Skin of body (tissue), 2 donors: ENCODE measurements around the gene OR10H1. TPM values are rescaled to one million over a fixed set of nuclear protein-coding genes. Genes with fewer than 3 reads are reported as not detected.
"Not testable (repeated sequence)": the region's sequence is repeated elsewhere in the genome, so short reads cannot be mapped to it uniquely, and the experiment has no call there.

Source experiments
- DNase-seq: peaks from one replicate; lab custom pipeline; 2025; lab: John Stamatoyannopoulos, UW
- total RNA-seq: library from RNA; depleted of rRNA; stranded (reverse); fragments of >200 nt; gene quantifications from one replicate; pipeline ENCODE4 v1.2.3, GENCODE V29; 2014

Gene OR10H1
- total RNA-seq, 1 donor from 2014 or later, result not detected

GRCh38 chr19:15775249-15775648, 40.2 kb downstream of the OR10H1 start:
- no peak for DNase-seq

- DNase-seq, result not testable (repeated sequence)
Measured at GRCh38 chr19:15774159-15774558, 41.3 kb downstream of the OR10H1 start.

- no peak for DNase-seq
Measured at GRCh38 chr19:15769586-15769985, 45.9 kb downstream of the OR10H1 start.

GRCh38 chr19:15759962-15760565, 55.4 kb downstream of the OR10H1 start:
- DNase-seq, result no peak

GRCh38 chr19:15758379-15758778, 57.1 kb downstream of the OR10H1 start:
- no peak for DNase-seq

Other genes starting within 250 kb of the OR10H1 start
- gene CYP4F8, start 200.4 kb downstream of the OR10H1 start, total RNA-seq, result 1.8 TPM
- gene CYP4F3, start 174.8 kb downstream of the OR10H1 start, total RNA-seq, result 2.7 TPM
- gene CYP4F12, start 142.6 kb downstream of the OR10H1 start, total RNA-seq, result 8.1 TPM
- not detected for gene OR10H2, start 87.6 kb downstream of the OR10H1 start, total RNA-seq
- not detected for gene OR10H3, start 77.7 kb downstream of the OR10H1 start, total RNA-seq
- gene OR10H5, start 28.0 kb downstream of the OR10H1 start, total RNA-seq, result not detected
- 0.89 TPM for gene CYP4F2, start 82.4 kb upstream of the OR10H1 start, total RNA-seq
- gene CYP4F11, start 118.9 kb upstream of the OR10H1 start, total RNA-seq, result not detected
- gene OR10H4, start 133.3 kb upstream of the OR10H1 start, total RNA-seq, result not detected